K562 (cell line): ENCODE measurements around the gene LRRTM2. TPM values are rescaled to one million over a fixed set of nuclear protein-coding genes. Genes with fewer than 3 reads are reported as not detected.

Source experiments
- ATAC-seq: fragments of 200-7000 bp; cut with Tn5 transposase; 3 replicates; pipeline ENCODE4 v1.9.1; 2020; ENCODE audit warnings: moderate library complexity
- BruUV-seq: library from RNA; stranded (reverse); fragments of 400-500 nt; replicated peaks from 2 replicates; lab custom pipeline; 2021; lab: Mats Ljungman, UMichigan
- CTCF ChIA-PET: fragments of 300-600 bp; formaldehyde crosslinking; extraction: SDS; loops from one replicate; lab custom pipeline; 2021; ENCODE audit warnings: low intra/inter-chr PET ratio; lab: Yijun Ruan, JAX
- POLR2A ChIA-PET: fragments of 300-600, 350-650 bp; sonication (Branson Sonifier 250); formaldehyde crosslinking; extraction: SDS; loops from one replicate; lab custom pipeline; 2021; ENCODE audit warnings: antibody characterized with exemption, inconsistent platforms; lab: Yijun Ruan, JAX
- DNase-seq, 4 experiments: peaks; one replicate each; pipeline versions ENCODE4 v3.0.0 to v3.0.0-alpha.2; 2011 to 2018; ENCODE audit warnings: low spot score in 3 of 4, mixed read lengths in 3 of 4; ENCODE audit errors: extremely low read depth in 1 of 4
- FAIRE-seq: peaks from 2 replicates; lab custom pipeline; 2011; peaks lifted over from hg19 to GRCh38; lab: Jason Lieb, UNC
- H2AFZ ChIP-seq: 2 replicates; pipeline ENCODE4 v1.6.0; 2011; ENCODE audit warnings: low read depth, low read length, control low read depth, inconsistent platforms
- H3K27ac ChIP-seq: fragments of 200-600 bp; 3 replicates; pipeline ENCODE4 v1.8.0; 2011; ENCODE audit warnings: low read depth, mild to moderate bottlenecking, control low read depth, inconsistent platforms, low read length, moderate library complexity, mixed read lengths; ENCODE audit errors: extremely low read depth
- H3K27me3 ChIP-seq, 2 experiments: fragments of 300-600 bp in 1 of 2; 2 replicates in 1 of 2; 3 replicates in 1 of 2; pipeline versions ENCODE4 v1.6.0 to v1.8.0; 2011; ENCODE audit warnings: inconsistent platforms in 2 of 2, low read length in 2 of 2, mild to moderate bottlenecking in 1 of 2, mixed read lengths in 1 of 2, moderate library complexity in 1 of 2; ENCODE audit not compliant: control insufficient read depth in 2 of 2, insufficient read depth in 2 of 2
- H3K36me3 ChIP-seq: fragments of 300-600 bp; 3 replicates; pipeline ENCODE4 v1.8.0; 2011; ENCODE audit warnings: mild to moderate bottlenecking, low read length, inconsistent platforms; ENCODE audit not compliant: control insufficient read depth, insufficient read depth
- H3K4me1 ChIP-seq, 2 experiments: fragments of 200-600 bp in 1 of 2; replicated peaks in 1 of 2; 2 replicates in 1 of 2; 3 replicates in 1 of 2; pipeline versions ENCODE4 v1.5.1 to v1.8.0; 2011; ENCODE audit warnings: inconsistent platforms in 2 of 2, low read length in 2 of 2, mild to moderate bottlenecking in 1 of 2, mixed read lengths in 1 of 2, moderate library complexity in 1 of 2; ENCODE audit not compliant: control insufficient read depth in 2 of 2, insufficient read depth in 2 of 2
- H3K4me2 ChIP-seq: 2 replicates; pipeline ENCODE4 v1.6.1; 2011; ENCODE audit warnings: low read length, control low read depth, inconsistent platforms, mixed read lengths; ENCODE audit not compliant: insufficient read depth
- H3K4me3 ChIP-seq: fragments of 200-600 bp; sonication (generic), shearing (Covaris generic); 2 replicates; pipeline ENCODE4 v1.5.1; 2016; ENCODE audit warnings: control low read depth, inconsistent platforms
- H3K79me2 ChIP-seq: fragments of 200-600 bp; 3 replicates; pipeline ENCODE4 v1.8.0; 2011; ENCODE audit warnings: low read length, inconsistent platforms; ENCODE audit not compliant: control insufficient read depth, insufficient read depth
- H3K9ac ChIP-seq, 2 experiments: 2 replicates each; pipeline versions ENCODE4 v1.6.0 to v1.6.1; 2011; ENCODE audit warnings: low read depth in 2 of 2, low read length in 2 of 2, control low read depth in 1 of 2, inconsistent platforms in 1 of 2, mild to moderate bottlenecking in 1 of 2, mixed read lengths in 1 of 2; ENCODE audit not compliant: insufficient read depth in 1 of 2
- H3K9me1 ChIP-seq: one replicate; pipeline ENCODE4 v1.6.0; 2011; ENCODE audit warnings: inconsistent platforms, mild to moderate bottlenecking, low read length, moderate library complexity; ENCODE audit not compliant: control insufficient read depth, insufficient read depth
- H3K9me3 ChIP-seq: replicated peaks from 2 replicates; pipeline ENCODE4 v1.5.1; 2011; ENCODE audit warnings: low read depth, low read length, inconsistent platforms; ENCODE audit not compliant: control insufficient read depth, insufficient read depth
- H4K20me1 ChIP-seq: replicated peaks from 2 replicates; pipeline ENCODE4 v1.6.1; 2011; ENCODE audit warnings: low read length, inconsistent platforms, mixed read lengths; ENCODE audit not compliant: control insufficient read depth, insufficient read depth
- TSHZ1 ChIP-seq: fragments of 250-450 bp; sonication (Bioruptor Pico); IDR thresholded peaks from 2 replicates; pipeline ENCODE4 v1.4.0; 2020; ENCODE audit warnings: mild to moderate bottlenecking, moderate library complexity
- WGBS: fragments of 100-300 bp; shearing (Covaris generic); methylation state at CpG from one replicate; pipeline ENCODE4 v1.1.6; 2016; ENCODE audit warnings: low coverage, mixed read lengths; ENCODE audit not compliant: insufficient coverage; ENCODE audit errors: missing lambda C conversion rate; 5-methylcytosine and 5-hydroxymethylcytosine counted together
- in situ Hi-C: fragments of 300-500 bp; cut with MboI; formaldehyde crosslinking; loops from 4 replicates; pipeline ENCODE4 v1.15.0; 2018; ENCODE audit warnings: inconsistent platforms, mixed read lengths
- intact Hi-C: fragments of 100-400 bp; cut with micrococcal nuclease; formaldehyde crosslinking; loops from 2 replicates; pipeline ENCODE4 v1.14.2; 2022
- polyA plus RNA-seq, 8 experiments: library from polyadenylated mRNA; depleted of rRNA in 4 of 8; stranded (reverse) in 5 of 8; unstranded in 3 of 8; fragments of >200 nt; fragmentation: Nextera tagmentation in 2 of 8; fragmentation: Illumina TruSeq in 1 of 8; extraction: Ambion mirVana in 2 of 8; extraction: Trizol in 1 of 8; gene quantifications; 2 replicates each; pipeline versions ENCODE4 v1.2.1 to v1.2.3, GENCODE V29; 2011 to 2014; ENCODE audit warnings: inconsistent platforms in 1 of 8, missing spikeins in 1 of 8
- total RNA-seq, 7 experiments: library from RNA; depleted of rRNA in 6 of 7; stranded (reverse); fragments of >200 nt in 6 of 7; fragmentation: Illumina TruSeq in 2 of 7; extraction: Trizol in 2 of 7; gene quantifications; 2 replicates each; pipeline versions ENCODE4 v1.2.1 to v1.2.3, GENCODE V29; 2011 to 2021; ENCODE audit warnings: low replicate concordance in 1 of 7
- TF ChIP-seq, protein P1 (sequence below): sonication (generic); formaldehyde crosslinking; IDR thresholded peaks from 2 replicates; pipeline ENCODE4 v1.8.1; 2022; ENCODE audit warnings: missing genetic modification reagents
- TF ChIP-seq, protein P2 (sequence below): sonication (generic); formaldehyde crosslinking; IDR thresholded peaks from 2 replicates; pipeline ENCODE4 v1.8.0; 2023; ENCODE audit warnings: mild to moderate bottlenecking, missing genetic modification reagents

Gene LRRTM2
- total and polyA plus RNA-seq, 9 of the 15 experiments (the other 6 are each of a cell fraction or from before 2014, with no cell fraction given), result under 0.01 to 0.07 (median 0.03) TPM; not detected in 4

DNA sequence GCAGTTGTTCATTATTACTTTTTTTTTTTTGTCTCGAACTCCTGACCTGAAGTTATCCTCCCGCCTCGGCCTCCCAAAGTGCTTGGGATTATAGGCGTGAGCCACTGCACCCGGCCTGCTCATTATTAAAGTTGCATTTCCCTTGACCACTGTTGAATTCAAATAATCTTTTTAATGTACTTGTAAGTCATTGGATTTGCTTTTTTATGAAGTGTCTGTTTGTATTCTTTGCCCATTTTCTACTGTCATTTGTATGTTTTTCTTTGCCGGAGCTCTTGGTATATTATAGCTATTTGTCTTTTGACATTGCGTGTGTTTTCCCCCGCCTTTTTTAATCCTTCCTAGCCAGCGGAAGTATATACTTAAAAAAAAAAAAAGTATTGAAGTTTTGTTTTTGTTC, 22.0 kb downstream of the LRRTM2 start (continued):
- TF ChIP-seq, protein P1, sequence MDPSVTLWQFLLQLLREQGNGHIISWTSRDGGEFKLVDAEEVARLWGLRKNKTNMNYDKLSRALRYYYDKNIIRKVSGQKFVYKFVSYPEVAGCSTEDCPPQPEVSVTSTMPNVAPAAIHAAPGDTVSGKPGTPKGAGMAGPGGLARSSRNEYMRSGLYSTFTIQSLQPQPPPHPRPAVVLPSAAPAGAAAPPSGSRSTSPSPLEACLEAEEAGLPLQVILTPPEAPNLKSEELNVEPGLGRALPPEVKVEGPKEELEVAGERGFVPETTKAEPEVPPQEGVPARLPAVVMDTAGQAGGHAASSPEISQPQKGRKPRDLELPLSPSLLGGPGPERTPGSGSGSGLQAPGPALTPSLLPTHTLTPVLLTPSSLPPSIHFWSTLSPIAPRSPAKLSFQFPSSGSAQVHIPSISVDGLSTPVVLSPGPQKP (CRISPR knock-in tag), result no peak
- TF ChIP-seq TSHZ1 (CRISPR knock-in tag), result no peak

GRCh38 chr5:138850865-138851435, 24.2 kb downstream of the LRRTM2 start:
- H3K9me1 ChIP-seq, result no peaks in the 10 kb centered on the region
- no peaks in the 10 kb centered on the region for H3K36me3 ChIP-seq
- DNase-seq, result no peak
- H3K4me3 ChIP-seq, result no peak overlapping the region
- intact Hi-C loops, result no loop called here
- no peaks in the 10 kb centered on the region for H3K9me3 ChIP-seq
- no peaks in the 10 kb centered on the region for H3K4me1 ChIP-seq
- no peak overlapping the region for H3K4me2 ChIP-seq
- no peak overlapping the region for H3K27ac ChIP-seq
- ATAC-seq, result no peak
- BruUV-seq, result no TSS peak
- no peak overlapping the region for H2AFZ ChIP-seq
- no peak overlapping the region for H3K9ac ChIP-seq
- in situ Hi-C loops, result no loop called here
- no peaks in the 10 kb centered on the region for H3K79me2 ChIP-seq
- no peaks in the 10 kb centered on the region for H4K20me1 ChIP-seq
- no peaks in the 10 kb centered on the region for H3K27me3 ChIP-seq
- ChIA-PET CTCF (no interaction called here), POLR2A (interaction anchor here (0.7 to 1.4 kb wide), 2 partner anchors 16 to 207 kb away, joined by 3 to 4 read pairs; no protein-coding TSS in a partner anchor)
- 6% methylated on average over 2 of the region's 2 CpGs for WGBS
- no peak for FAIRE-seq
- TF ChIP-seq, protein P2, sequence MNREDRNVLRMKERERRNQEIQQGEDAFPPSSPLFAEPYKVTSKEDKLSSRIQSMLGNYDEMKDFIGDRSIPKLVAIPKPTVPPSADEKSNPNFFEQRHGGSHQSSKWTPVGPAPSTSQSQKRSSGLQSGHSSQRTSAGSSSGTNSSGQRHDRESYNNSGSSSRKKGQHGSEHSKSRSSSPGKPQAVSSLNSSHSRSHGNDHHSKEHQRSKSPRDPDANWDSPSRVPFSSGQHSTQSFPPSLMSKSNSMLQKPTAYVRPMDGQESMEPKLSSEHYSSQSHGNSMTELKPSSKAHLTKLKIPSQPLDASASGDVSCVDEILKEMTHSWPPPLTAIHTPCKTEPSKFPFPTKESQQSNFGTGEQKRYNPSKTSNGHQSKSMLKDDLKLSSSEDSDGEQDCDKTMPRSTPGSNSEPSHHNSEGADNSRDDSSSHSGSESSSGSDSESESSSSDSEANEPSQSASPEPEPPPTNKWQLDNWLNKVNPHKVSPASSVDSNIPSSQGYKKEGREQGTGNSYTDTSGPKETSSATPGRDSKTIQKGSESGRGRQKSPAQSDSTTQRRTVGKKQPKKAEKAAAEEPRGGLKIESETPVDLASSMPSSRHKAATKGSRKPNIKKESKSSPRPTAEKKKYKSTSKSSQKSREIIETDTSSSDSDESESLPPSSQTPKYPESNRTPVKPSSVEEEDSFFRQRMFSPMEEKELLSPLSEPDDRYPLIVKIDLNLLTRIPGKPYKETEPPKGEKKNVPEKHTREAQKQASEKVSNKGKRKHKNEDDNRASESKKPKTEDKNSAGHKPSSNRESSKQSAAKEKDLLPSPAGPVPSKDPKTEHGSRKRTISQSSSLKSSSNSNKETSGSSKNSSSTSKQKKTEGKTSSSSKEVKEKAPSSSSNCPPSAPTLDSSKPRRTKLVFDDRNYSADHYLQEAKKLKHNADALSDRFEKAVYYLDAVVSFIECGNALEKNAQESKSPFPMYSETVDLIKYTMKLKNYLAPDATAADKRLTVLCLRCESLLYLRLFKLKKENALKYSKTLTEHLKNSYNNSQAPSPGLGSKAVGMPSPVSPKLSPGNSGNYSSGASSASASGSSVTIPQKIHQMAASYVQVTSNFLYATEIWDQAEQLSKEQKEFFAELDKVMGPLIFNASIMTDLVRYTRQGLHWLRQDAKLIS (CRISPR knock-in tag), result no peak
